SIG-M5 treated with dmso at 0.1 percent for 504 hours (cell line): ENCODE data around the gene HOXB6.

Source experiments
- DNase-seq: peaks from one replicate; lab custom pipeline; 2025; ENCODE audit not compliant: unreplicated experiment; lab: John Stamatoyannopoulos, UW

Gene HOXB6

DNA sequence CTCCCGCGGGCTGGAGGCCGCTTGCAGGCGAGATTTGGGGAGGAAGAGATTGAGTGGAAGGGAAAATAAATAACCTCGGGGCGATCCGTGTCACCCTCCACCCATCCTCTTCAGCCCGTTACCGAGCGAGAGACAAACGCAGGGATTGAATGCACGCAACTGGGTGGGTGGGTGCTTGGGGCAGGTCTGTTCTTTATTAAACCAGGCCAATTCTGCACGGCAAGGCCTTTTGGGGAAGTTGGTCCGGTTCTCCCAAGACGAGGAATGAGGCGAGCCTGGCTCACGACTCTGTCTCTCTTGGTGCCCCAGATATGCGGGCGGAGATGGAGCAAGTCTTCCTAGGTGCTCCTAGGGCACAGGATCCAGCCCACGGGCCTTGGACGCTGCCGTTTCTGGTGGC is 6.4 kb upstream of the HOXB6 start:
- no peak for DNase-seq

DNA sequence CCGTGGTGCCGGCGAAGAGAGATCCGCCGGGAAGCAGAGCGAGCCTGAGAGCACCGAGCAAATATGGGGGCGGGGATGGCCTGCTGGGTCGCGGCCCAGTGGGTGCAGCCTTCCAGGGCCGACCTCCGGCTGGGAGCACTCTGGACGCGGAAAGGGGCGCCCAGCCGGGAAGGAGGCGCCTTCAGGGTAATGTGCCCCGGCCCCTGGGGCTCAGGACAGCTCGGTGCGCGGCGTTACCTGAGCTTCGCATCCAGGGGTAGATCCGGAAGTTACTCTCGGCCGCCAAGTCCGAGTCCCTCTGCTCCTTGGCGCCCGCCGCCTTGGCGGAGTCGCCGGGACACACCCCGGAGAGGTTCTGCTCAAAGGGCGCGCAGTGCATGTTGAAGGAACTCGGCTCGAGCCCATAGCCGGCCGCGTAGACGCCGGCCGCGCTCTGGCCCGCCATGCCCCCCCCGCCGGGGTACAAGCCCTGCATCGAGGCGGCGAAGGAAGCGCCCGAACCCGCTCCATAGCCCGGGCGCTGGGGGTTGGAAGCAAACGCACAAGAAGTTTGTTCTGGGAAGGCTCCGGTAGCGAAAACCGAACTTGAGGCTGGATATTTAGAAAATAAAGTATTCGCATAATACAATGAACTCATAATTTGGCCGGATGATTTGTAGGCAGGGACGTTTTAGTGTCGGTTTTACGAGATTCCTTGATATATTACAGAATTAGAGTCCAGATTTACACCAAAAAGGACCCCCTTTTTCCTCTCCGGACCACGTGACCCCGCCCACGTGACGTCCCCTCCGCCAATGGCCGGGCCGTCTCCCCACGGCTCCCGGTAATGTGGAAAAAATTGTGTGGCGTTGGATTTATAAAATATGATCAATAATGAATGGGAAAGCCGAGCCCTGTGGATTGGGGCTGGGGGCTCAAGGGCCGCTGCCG is 5.8 kb upstream of the HOXB6 start, which contains the start of gene HOXB7:
HOXB7 (minus strand) TSS at position 736 of the 930 bp plus-strand sequence; CDS start at position 637, 99 bp downstream.
- no peak for DNase-seq

DNA sequence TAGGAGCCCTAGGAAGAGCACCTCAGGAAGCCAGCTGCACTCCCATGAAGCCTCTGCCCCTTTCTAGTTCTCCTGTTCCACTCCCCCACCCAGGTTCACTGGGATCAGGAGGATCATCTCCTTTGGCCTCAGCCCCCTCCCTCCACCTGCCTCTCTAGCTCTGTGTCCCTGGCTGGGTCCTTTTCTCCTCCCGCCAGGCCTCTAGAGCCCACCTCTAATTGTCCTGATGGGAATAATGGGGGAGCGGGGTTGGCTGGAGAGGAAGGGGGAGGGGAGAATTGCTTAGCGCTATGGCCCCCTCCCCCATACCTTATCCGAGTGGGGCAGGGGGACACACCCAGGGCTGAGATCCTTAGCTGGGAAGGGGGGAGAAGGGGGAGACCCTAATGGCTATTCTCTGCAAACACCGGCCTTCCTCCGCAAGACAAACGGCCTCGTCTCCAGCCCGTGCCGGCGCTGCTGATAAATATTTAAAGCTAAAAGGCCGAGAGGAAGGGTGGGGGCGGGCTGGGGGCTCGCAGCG is 5.0 kb upstream of the HOXB6 start:
- DNase-seq, result no peak

DNA sequence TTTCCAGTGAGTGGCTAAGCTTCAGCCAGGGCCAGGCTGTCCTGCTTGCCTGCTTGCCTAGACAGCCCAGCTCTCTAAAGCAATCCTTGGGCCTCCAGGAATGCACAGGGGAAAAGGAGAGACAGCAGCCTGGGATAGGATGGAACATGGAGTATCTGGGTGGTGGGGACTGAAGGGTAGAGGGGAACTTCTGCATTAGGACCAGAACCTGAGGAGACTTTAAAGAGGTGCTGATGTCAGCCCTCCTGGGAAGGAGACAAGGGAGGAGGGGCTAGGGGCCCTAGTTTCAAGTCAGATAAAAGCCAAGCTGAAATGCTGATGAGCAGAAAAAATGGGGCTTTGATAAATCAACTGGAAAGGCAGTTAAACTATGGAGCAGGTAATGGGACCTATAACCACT is 4.2 kb upstream of the HOXB6 start:
- DNase-seq, result no peak

DNA sequence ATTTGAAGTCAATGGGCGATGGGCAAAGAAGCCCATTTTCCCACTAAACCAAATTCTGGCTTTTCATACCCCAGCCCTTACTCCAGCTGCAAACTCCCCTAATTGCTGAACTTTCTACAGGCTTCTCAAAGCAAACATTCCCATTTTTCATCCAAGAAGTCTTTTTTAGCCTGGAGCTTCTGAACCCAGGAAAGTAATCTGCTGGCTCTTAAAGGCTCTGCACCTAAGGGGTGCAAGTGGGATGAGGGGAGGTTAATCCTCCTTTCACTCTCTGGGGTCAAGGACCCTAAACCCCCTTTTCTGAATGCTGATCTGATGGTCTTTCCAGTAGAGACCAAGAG is 3.7 kb upstream of the HOXB6 start:
- DNase-seq, result no peak

DNA sequence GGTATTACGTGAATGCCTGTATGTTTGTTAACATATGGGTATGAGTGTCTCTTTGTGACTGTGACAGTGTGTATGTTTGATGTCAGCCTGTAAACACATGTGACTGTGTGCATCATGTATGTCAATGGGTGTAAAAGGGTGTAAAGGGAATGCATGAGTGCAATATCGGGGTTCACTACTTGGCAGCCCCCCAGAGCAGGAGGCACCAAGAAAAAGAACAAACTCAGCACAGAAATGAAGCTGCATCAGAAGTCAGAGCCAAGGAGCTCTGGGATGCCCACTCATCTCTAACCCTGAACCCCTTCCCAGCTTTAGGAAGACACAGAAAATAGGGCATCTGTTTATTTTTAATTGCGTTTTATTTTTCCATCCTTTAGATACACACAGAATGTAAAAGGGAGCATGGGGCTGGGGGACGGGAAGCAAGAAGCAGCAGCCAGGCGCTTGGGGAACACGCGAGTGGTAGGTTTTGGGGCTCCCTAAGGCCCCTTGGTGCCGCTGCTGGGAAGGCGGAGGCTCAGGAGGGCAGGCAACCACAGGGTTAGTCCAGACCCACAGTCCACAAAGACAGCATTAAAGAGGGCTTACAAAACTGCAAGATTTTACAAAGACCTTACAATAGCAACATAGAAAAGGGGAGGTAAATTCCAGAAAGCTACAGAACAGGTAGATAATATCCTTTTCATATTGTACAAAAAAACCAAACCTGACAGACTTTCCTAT is 2.3 kb upstream of the HOXB6 start:
- no peak for DNase-seq

DNA sequence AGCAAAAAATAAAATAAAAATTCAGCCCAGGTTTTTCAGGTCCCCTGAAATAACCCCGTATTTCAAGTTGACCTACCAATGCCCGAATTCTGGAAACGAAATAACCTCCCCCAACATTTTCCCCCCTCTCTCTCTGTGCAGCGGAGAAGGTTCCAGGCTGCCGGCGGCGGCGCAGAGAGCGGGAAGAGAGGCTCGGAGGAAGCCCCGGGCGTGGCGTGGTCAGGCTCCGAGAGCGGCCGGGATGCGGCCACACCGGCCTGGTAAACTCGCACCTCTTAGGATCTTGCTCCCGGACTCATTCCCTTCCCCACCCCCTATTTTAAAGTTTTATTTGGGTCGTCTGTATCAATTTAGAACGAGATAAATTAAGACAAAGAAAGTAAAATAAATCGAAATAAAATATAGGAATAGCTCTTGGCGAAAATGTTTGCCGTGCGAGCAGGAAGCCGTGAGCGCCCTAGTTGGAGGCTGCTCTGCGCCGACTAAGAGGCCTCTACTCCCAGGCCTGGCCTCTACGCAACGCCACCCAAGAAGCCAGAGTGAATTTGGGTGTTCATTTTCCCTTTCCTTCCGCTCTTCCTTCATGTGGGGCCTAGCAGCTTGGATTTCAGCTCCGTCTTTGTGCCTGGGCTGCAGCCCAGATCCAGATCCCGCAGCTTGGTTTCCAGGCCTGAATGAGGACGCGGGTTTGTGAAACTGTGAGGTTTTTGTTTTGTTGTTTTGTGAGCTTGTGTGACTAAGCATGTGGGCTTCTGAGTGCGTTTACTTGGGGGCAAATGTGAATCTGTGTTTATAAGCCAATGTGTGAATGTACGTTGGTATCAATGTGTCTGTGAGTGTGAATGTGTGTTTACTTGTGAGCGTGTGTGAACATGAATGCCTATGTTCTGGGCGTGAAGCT is 1.5 kb upstream of the HOXB6 start:
- no peak for DNase-seq

DNA sequence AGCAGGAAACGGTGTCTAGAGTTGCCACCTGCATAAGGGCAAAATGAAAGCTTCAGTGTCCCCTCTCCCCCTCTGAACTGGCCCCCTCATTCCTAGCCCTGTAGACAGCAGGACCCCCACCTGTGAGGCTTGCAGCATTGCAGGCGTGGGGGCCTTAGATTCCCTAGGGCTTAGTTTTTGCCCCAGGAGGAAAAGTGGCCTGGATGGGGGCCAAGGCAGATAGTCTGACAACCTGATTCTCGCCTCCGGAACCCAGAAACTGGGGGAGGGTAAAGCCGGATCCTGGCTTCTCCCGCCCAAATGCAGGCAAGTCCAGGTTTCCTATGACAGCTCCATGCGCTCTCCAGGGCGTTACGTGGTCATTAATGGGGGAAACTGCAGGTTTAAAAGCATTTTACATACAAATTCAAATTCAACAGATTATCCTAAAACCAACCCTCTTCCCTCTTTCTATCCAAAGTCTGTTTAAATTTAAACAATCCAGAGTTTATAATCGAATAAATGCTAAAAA is 678 bp upstream of the HOXB6 start:
- DNase-seq, result no peak

DNA sequence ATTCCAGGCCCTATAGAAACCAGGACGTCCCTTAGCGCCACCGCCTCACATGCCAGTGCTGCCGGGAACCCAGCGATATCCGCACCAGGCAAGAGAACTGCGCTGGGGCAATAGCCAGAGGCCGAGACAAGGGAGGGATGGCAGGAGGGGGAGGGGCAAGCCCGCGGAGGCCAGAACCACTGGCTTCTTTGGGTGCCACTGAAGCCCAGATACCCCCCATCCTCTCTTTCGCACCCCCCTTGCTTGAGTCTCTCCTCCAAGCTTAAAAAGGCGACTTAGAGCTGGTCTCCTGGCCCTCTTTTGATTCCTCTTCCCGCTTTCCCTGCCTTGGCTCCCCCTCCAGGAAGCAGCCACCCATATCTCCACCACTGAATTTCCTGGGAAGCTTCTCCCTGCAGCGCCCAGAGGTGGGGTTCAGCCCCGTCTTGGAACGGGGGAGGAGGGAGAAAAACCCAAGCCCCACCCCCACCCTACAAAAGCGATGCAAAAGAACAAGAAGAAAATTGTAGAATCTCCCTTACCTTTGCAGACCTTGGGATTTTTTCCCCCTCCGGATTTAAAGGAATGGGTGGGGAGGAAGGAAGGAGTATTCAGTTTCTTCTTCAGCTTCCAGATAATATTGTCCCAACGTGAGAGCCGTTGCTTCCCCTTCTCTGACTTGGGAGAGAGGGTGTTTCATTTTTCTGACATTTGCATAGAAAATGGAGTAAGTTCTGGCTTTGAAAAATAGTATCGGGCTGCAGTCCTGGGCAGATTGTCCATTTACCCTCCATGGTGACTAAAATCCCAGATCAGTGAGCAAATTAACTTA is 622 bp downstream of the HOXB6 start:
- DNase-seq, result no peak

DNA sequence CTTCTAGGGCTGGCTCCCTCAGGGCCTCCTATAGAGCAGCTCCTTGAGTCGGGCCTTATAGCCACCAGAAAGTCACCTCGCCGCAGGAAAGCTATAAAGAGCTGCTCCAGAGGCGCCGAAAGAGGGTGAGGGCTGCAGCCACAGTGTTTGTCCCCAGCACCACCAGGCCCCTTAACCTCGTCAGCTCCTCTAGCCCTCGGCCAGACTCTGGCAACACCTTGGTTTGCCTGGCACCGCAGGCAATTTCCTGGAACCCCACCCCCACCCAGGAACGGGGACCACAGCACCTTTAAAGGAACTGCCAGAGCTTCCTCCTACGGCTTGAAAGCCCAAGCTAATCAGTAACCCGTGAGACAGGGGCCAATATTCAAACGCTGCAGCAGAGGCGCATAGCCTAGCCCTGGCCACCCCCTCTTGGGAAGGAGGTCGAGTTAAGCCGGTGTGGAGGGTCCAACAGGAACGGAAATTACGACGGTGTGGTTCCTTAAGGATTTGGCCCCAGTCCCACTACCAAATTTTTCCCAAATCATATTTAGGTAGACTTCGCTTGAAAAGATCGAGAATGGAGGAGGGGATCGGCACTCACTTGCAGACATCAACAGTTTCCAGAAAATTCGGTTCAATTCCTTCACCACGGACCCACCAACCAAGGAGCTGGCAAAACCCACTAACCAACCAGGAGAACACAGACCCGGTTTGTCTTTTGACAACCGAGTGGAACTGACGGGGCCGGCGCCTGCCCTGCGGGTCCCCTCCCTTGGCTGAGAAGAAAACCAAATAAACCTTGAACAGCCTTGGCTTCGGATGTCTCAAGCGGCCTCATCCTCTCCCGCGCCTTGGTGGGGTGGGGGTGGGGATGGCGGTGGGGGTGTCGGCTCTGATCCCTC is 3.0 kb downstream of the HOXB6 start:
- DNase-seq, result no peak

DNA sequence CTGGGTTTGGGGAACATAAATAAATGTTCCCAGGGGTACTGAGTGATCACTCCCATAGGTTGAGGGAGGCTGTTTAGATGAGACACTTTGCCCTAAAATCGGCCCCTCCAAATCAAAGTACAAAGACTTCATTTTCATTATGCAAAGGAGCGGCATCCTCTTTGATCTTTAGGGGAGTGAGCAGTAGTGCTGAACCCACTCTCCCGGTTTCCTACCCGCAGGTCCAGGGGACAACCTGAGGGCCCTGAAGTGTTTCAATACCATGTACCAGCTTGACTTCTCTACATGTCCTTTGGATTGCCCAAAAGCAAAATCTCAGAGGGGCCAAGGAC is 3.6 kb downstream of the HOXB6 start:
- no peak for DNase-seq

DNA sequence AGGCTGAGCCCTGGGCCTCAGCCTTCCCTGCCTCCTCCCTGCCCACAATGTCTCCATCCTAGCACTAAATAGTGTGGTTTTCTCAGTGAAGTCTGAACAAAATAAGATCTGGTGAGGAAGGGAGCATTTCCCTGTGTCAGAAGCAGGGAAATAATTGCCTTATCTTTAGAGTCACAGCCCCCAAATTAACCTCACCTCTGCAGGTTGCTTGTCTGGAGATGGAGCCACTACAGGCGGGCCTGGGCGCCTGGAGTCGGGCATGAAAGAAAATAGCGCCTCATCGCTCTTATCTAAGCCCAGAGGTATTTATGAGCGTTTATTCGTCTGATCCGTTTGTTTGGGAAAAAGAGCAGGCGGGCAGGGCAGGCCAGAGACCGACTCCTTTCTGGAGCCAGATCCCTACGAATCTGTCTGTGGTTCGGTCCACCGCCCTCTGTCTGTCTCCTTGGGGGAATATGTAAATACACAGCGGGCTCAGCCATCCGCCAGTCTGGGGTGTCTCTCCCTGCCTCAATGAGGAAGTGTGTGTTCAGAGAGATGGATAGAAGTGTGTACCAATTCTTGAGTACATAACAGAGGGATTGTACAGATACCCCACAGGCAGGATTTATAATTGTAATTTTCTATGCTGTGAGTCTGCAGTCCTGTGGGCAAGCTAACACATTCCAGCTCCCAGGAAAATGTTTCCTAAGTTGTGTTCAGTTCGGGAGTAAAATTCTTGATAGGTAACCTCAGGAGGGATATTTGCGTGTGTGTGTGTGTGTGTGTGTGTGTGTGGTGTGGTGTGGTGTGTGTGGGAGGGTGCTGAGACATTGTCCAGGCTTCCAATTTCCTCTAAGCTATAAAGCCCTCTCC is 4.3 kb downstream of the HOXB6 start:
- DNase-seq, result no peak

DNA sequence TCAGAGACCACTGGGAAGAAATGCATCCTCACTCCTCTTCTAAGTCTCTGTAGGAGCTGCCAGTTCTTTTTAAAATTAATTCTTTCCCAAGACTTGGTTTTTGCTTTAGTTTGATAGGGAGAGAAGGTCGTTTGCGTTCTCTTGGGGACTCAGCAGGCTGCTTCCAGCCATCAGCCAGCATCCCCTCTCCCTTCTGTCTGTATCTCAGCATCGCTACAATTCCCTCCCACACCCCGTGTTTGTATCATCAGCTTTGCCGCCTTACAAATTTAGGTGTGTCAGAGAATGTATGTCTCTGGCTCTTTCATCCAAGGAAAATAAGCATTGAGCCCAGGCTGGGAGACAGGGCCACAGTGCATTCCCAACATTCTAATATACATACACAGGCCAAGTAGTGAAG is 5.4 kb downstream of the HOXB6 start:
- DNase-seq, result no peak

DNA sequence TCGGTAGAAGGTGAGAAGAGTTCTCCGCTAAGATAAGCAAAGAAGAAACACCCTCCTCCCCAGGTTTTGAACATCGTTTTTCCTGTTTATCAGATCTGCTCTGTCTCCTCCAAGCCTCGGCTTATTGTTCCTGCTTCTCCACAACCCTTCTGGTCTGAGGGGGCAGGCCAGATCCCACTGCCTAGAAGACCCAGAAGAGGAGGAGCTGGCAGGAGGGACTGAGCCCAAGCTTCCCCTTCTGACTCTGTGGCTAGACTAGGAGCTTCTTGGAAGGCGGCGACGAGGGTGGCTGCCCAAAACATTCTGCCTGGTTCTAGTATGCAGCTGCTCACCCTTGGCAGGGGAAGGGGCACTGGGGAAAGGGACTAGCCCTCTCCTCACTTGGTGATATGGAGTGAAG is 6.0 kb downstream of the HOXB6 start:
- no peak for DNase-seq

DNA sequence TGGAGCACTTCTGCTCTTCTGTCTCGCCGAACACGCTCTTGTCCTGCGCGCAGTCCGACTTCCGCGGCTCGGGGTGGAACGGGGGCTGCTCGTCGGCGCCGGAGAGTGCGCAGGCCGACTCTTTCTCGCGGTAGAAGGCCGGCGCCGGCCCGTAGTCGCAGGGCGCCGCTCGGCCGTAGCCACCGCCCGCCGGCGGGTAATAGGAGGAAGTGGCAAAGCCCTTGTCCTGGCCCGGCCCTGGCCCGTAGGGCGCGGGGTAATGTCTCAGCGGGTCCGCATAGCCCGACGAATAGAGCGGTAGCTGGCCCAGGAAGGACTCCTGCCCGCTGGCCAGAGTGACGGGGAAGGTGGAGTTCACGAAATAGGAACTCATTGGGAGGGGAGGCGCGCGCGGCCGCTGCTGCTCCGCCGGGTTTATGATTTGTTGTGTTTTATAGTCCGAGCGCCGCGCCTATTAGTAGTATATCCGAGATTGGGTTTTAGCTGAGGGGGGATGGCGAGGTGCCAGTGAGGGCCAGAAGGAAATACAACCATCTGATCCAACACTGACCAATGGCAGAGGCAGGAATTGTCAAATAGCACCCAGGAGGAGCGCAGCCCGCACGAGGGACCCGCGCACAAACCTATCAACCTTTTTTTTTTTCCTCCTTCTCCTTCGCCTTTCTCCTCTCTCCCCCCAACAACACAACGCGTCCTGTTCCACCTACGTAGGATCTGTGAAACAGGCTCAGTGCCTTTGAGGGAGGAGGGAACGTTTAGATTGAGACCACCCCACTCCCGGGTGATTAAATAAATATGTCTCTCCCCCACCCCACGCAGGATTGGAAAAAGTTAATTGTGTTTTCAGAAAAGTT is 6.8 kb downstream of the HOXB6 start:
- no peak for DNase-seq

DNA sequence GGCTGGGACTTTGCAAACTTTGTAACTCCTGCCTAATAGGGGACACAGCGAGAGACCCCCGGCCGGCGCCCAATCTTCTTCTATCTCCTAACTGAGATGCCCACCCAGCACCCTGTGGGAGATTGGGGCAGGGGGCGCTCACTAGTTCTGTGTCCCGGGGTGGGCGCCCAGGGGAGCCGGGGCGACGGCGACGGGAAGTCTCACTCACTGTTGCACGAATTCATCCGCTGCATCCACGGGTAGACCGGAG is 7.3 kb downstream of the HOXB6 start:
- no peak for DNase-seq

DNA sequence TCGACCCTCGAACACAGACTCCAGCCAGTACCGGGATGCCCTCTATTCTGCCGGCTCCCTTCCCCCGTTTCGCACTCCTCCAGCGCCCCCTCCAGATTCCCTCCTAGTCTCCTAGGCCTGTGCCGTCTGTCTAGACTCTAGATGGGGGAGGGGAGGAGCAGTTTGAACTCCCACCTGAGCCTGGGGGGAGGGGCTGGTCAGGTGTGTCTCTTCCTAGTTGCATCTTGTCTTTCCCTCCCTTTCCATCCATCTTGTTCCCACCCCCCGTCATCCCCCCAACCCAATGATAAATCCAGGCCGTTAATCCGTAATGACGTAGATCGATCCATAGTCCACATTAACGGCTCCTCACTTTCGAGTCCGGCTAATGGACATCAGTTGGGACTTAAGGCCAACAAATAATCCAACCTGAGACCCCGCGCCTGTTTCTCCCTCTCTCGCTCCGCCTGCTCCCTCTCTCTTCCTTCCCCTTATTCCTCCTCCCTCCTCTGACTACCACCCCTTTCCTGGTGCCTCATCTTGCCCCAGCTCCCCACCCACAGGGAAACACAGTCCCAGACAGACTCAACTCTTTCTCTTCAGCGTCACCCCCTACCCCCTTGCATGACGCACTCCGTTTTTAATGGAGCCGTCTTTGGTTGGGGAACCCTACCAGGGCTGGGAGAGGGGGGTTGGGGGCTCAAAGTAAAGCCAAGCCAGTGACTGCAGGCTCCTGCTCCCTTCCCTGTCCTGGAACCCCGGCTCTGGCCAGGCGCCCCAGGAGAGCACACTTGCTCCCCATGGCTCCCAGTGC is 7.9 kb downstream of the HOXB6 start:
- DNase-seq, result no peak
